HG03280 (cell line): Measurements from ENCODE around the gene LHX3.
"Not testable (repeated sequence)": the region's sequence is repeated elsewhere in the genome, so short reads cannot be mapped to it uniquely, and the experiment has no call there.

Experiments used
- ATAC-seq: cut with Tn5 transposase; IDR thresholded peaks from one replicate; pipeline ENCODE4 v1.9.1; 2021; ENCODE audit warnings: mild to moderate bottlenecking, moderate library complexity; ENCODE audit not compliant: unreplicated experiment

The LHX3 gene

DNA sequence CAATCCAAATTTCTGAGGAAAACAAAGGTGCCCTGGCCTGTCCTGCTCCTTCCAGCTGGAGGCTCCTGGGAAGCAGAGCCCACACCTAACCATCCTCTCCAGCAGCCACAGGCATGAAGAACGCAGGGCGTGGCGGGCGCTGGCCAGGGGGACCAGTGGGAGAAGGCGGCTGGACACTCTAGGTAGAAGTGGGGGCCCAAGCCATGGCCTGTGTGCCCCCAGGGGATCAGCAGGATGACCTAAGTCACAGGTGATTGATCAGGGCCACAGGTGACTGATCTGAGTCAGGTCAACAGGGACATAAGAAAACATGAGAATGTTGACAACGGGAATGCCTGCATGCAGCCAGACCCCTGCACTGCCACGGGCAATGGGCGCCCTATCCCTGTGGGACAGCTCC is 37.3 kb upstream of the LHX3 start:
- no peak for ATAC-seq

- no peak for ATAC-seq
Measured at GRCh38 chr9:136241542-136241941, 36.6 kb upstream of the LHX3 start.

- ATAC-seq, result no peak
Measured at GRCh38 chr9:136240941-136241340, 36.0 kb upstream of the LHX3 start.

DNA sequence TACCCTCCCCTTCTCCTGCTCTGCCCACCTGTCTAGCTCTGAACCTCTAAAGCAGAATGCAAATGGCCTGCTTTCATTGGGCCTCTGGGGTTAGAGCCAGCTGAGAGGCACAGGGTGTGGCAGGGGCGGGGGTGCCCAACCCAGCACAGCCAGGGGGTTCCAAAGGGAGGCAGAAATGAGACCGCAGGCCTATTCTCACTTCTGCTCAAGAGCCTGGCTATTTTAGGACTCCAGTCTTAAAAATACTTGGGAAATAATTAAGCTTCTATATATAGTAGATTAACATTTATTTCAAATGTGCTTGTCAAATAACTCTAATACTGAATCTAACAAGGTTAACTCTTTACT is 35.0 kb upstream of the LHX3 start:
- no peak for ATAC-seq

DNA sequence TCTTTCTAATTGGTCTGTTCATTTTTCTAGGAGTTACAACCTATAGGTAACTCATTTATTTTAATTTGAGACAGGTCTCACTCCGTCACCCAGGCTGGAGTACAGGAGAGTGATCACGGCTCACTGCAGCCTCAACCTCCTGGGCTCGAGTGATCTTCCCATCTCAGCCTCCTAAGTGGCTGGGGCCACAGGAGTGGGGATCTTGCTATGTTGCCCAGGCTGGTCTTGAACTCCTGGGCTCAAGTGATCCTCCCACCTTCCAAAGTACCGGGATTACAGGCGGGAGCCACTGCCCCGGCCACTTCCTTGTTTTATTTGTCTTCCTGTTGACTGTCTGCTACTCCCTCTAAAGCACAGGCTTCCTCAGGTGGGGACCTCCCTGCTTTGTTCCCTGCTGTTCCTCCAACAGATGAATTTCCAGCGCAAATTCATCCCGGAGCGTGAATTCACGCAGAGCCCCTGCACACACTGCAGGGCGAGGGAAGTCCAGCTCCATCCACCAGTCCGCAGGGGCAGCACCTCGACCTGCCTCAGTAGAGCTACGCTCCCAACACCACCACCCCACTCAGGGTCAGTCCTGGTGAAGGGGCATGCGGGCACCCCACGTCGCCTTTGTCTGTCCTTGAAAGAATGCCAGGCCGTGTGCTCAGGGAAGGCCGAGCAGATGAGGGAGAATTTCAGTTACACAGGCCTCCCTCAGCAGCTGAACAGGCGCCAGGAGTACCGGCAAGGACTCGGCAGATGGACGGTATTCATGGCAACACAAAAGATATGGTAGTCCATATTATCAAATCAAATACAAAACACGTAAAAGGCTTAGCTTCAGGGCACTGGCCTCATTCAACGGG is 34.4 kb upstream of the LHX3 start:
- no peak for ATAC-seq

- ATAC-seq, result no peak
Measured at GRCh38 chr9:136238342-136238732, 33.4 kb upstream of the LHX3 start.

DNA sequence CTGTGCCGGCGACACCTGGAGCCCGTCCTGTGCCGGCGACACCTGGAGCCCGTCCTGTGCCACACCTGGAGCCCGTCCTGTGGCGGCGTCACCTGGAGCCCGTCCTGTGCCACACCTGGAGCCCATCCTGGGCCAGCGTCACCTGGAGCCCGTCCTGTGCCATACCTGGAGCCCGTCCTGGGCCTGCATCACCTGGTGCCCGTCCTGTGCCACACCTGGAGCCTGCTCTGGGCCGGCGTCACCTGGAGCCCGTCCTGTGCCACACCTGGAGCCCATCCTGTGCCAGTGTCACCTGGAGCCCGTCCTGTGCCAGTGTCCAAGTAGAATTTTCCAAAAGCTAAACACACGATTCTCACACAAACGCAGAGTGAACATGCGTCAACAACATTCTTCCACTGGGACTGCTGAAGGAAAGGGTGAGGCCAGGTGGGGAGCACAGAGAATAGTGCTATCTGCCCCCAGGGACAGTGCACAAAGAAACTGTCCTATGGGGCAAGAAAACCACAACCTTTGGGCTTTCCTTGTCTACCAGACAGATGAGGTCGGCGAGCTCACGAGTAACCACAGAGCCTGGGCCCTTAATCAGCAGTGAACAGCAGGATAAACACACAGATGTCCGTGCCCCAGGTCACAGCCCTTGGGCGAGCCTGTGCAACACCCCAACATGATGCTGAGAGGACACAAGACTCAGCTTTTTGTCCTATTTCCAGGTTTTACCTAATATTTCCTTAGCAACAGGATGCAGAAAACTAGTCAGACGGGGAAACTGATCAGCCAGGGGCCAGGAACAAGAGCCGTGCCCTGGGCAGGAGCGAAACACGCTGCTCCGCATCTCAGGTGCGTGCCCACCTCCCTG is 32.8 kb upstream of the LHX3 start:
- no peak for ATAC-seq

DNA sequence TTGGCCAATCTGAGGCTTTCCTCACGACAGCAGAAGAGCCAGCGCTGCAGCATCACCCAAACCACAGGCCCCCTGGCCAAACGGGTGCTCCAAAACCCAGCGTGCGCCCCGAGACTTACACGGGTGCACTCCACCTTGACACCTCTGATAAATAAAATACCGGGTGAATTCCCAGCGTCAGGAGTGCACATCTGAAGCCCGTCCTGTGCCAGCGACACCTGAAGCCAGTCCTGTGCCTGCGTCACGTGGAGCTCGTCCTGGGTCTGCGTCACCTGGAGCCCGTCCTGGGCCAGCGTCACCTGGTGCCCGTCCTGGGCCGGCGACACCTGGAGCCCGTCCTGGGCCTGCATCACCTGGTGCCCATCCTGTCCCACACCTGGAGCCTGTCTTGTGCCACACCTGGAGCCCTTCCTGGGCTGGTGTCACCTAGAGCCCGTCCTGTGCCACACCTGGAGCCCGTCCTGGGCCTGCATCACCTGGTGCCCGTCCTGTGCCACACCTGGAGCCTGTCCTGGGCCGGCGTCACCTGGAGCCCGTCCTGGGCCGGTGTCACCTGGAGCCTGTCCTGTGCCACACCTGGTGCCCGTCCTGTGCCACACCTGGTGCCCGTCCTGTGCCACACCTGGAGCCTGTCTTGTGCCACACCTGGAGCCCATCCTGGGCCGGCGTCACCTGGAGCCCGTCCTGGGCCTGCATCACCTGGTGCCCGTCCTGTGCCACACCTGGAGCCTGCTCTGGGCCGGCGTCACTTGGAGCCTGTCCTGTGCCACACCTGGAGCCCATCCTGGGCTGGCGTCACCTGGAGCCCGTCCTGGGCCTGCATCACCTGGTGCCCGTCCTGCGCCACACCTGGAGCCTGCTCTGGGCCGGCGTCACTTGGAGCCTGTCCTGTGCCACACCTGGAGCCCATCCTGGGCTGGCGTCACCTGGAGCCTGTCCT is 31.8 kb upstream of the LHX3 start:
- ATAC-seq, result not testable (repeated sequence)

DNA sequence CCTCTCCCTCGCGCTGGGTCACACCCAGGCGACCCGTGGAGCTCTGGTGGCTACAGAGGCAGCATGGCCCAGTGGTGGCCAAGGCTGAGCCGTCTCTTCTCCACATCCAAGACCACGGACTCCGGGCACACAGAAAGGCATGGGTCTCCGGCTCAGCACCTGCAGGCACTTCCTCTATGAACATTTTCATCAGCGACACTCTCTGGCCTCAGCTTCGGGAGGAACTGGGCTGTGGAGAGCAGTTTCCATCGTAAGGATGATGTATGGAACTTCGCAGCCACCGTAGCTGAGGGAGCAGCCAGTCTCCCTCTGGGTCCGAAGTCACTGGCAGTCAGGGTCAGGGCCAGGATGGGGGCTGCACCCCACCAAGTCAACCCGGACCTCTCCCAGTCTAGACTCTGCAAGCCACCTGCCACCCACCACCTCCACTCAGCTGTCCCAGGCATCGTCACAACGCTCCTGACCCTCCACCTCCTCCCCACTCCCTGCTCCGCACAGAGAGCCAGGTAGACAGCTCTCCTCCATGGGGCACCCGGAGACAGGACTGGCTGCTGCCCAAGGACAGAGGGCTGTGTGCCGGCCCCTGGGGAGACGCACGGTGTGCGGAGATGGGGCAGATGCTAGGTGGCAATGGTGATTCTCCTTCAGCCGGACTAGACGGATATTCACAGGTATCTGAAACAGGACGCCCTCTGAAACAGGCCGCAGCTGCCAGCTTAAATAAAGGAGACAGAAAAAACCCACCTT is 31.0 kb upstream of the LHX3 start:
- ATAC-seq, result no peak

GRCh38 chr9:136235171-136235570 is 30.2 kb upstream of the LHX3 start:
- no peak for ATAC-seq

GRCh38 chr9:136234597-136234996 is 29.7 kb upstream of the LHX3 start:
- no peak for ATAC-seq

DNA sequence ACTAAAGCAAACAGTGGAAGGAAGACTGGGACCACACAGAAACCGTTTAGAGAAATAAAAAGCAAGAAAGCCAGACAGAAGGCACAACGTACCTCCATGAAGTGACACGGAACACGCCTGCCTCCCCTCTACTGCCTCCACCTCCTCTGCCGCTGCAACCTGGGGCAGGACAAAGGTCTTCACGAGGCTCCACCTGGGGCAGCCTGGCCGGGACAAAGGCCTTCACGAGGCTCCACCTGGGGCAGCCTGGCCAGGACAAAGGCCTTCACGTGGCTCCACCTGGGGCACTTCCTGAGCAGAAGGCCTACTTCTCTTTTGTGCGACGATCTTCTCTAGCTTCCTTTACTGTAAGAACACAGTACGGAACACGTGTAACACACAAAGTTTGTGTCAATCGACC is 28.9 kb upstream of the LHX3 start:
- ATAC-seq, result no peak

GRCh38 chr9:136233411-136233810 is 28.5 kb upstream of the LHX3 start:
- no peak for ATAC-seq

DNA sequence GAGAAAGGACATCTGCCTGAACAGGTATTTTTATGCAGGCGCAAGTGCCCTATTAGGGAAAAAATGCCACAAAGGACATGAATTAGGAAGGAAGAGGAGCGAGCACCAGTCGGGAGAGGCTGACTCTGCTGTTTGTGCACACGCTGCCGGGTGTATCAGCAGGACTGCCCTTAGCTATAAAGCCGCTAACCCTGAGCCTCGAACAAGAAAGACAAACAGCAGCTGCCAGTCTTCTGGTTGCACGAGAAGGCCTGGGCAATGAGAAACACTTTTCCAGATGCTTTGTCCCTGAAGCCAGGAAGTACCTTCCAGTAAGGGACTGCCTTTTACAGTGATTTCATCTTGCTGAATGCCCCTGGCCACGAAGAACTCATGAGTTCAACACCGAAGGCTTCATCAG is 28.0 kb upstream of the LHX3 start:
- ATAC-seq, result no peak

DNA sequence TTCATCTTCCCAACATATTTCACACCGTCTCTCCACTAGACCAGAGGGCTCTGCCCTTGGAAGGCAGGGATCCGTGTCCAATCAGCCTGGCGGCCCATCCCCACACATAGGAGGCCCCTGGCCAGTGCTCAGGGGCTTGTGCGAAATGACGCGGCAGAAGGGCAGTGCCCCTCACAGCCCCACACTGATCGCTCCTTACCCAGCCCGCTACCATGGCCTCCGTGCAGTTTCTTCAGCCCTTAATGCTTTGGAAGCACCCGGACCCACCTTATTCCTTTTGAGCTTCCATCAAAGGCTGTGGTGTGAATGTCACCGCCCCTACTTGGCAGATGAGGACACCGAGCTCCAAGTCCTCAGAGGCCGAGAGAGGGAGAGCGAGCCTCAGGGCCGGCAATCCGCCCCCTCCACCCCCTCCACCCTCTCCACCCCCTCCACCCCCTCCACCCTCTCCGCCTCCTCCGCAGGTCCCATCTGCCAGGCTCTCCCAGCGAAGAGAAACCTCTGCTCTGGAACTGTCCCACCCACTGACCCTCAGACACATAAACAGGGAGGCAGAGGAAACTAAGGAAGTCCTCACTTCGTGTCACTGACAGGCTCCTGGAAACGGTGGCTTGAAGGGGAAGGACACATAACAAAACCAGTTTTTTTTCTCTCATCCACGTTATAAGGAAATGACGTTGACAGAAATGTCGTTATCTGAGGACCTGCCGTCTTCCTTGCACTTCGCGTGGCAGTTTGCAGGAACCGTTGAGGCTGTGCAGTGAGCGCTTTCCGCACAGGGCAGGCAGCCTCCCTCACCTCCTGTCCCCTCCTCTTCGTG is 26.8 kb upstream of the LHX3 start:
- no peak for ATAC-seq

DNA sequence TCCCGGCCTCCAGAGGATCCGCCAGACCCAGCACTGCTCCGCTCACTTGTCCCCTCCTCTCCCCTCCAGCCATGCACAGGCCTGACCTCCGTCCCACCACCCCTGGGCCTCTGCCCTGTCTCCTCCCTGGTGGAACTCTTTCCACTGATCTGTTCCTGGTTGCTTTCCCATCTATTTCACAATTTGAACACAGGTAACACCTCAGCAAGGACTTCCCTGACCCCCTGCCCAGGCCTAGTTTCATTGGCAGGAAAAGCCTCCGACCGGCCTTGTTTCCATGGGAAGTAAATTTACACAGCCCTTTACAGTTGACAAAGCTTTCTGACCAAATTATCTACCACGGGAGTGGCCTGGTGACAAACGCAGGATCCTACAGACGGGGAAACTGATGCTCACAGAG is 25.8 kb upstream of the LHX3 start:
- no peak for ATAC-seq

DNA sequence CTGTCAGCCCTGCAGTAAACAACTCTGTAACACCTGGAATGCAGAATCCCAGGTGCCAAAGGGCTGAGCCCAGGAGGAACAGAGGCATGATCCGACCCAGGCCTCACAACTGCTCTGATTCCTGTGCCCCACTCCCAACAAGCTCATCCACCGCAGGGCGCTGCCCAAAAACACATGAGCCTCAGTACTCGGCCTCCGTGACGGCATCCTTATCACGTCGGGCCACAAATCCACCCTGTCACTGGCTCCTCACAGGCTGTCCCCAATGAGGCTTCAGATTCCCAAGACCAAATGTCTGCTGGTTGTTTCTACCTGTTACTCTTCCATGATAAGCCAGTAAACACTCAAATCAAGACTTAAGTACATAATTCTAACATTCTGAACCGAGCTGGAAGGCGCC is 25.4 kb upstream of the LHX3 start:
- no peak for ATAC-seq

DNA sequence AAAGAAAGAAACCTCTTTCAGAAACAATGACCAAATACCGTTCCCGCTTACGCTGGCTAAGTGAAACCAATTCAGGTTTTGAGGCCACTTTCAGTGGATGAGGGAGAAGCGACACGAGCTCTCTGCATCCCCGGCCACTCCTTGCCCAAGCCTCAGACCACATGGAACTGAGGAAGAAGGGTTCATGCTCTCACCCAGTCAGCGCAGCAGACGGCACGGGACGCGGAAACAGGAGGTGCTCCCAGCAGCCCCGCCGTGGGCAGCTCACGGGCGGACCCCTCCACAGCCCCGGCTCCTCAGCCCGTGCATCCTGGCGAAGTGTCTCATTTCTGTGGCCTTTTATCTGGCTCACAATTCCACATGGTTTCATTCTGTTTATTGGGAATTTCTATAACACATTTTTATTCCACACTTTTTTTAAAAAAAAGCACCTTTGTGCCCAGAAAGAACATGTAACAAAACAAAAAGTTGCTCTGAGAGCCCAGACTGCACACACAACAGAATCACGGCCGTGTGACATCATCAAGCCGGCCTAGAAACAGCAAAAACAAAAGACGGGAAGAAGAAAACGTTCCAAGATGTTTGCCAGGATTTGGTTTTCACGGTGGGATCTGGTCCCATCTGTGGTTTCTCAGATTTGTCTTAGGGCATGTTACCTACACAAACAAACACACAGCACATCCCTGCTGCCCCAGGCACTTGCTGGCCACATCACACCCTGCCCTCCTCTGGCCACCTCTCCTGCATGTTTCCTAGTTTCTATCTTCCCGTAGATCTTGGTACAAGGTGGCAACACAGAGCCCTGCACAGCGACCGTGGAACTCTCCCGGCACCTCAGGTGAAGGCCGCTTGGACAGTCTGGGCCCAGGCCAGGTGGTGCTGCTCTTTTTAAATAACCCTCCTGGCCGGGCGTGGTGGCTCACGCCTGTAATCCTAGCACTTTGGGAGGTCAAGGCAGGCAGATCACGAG is 24.5 kb upstream of the LHX3 start:
- ATAC-seq, result no peak
